ENCODE measurements around the gene ZNF841. TPM values are rescaled to one million over a fixed set of nuclear protein-coding genes. Genes with fewer than 3 reads are reported as not detected.
A peak's percentile ranks its signal among the peaks of the same experiment; 100 is the strongest.
"Not testable (repeated sequence)": the region's sequence is repeated elsewhere in the genome, so short reads cannot be mapped to it uniquely, and the experiment has no call there.

Gene ZNF841
- total RNA-seq, 2 donors from 2014 or later: 16.3 to 80.4 TPM

GRCh38 chr19:52028027-52028779 is 67.4 kb downstream of the ZNF841 start, which contains the start of gene ZNF614:
Gene ZNF614, minus strand, starts transcription at chr19:52028379. Its CDS starts 2,634 bp downstream, at chr19:52025745.
- Histone ChIP-seq H3K27ac (peak within 1 kb of the TSS; percentile 46 to 90 (median 80)), H3K4me1 (no peaks in the 10 kb centered on the region), H3K4me3 (peak within 1 kb of the TSS; percentile 22 to 55), H3K36me3 (replicated peaks in 1 of 2; ENCODE audit: insufficient read depth in 1 of 2, low read depth in 2 of 2) (peaks cover 7 to 14% of the 10 kb centered on the region in 2 donors), H3K9me3 (peaks cover 0 to 57% (median 0%) of the 10 kb centered on the region in 3 donors), H3K27me3 (no peaks in the 10 kb centered on the region)
- TF ChIP-seq CTCF (IDR thresholded peaks at IDR 0.05): no peak
- TF ChIP-seq POLR2A (IDR thresholded peaks at IDR 0.05): peak in 2 of 3 donors; percentile 76 to 82
- ATAC-seq: peak; percentile 96
- intact Hi-C loops (cut with DNase I): no loop called here
- 0 to 1% methylated on average over 22 to 53 of the region's 53 CpGs for WGBS, 2 donors
- DNase-seq: peak; percentile 69 to 87 (median 79)

GRCh38 chr19:52026255-52026990 is 69.1 kb downstream of the ZNF841 start:
- H3K27me3 ChIP-seq; DNase-seq; H3K27ac ChIP-seq; ATAC-seq; intact Hi-C loops (cut with DNase I); H3K4me3 ChIP-seq; H3K4me1 ChIP-seq: not testable (repeated sequence)
- Histone ChIP-seq H3K9me3 (peaks cover 0 to 48% (median 0%) of the 10 kb centered on the region in 3 donors), H3K36me3 (replicated peaks in 1 of 2; ENCODE audit: insufficient read depth in 1 of 2, low read depth in 2 of 2) (peaks cover 7 to 15% of the 10 kb centered on the region in 2 donors)
- WGBS, 2 donors: 71 to 74% methylated on average over 12 to 15 of the region's 15 CpGs

GRCh38 chr19:52024478-52024877 is 71.1 kb downstream of the ZNF841 start:
- H3K4me1 ChIP-seq; ATAC-seq; DNase-seq; intact Hi-C loops (cut with DNase I); H3K27me3 ChIP-seq; H3K27ac ChIP-seq; H3K4me3 ChIP-seq: not testable (repeated sequence)
- H3K36me3 ChIP-seq (replicated peaks in 1 of 2; ENCODE audit: insufficient read depth in 1 of 2, low read depth in 2 of 2): peaks cover 7 to 16% of the 10 kb centered on the region in 2 donors
- 49 to 88% methylated on average over 4 of the region's 4 CpGs for WGBS, 2 donors
- H3K9me3 ChIP-seq: peaks cover 0 to 57% (median 0%) of the 10 kb centered on the region in 3 donors

- H3K36me3 ChIP-seq (replicated peaks in 1 of 2; ENCODE audit: insufficient read depth in 1 of 2, low read depth in 2 of 2): peaks cover 9 to 26% of the 10 kb centered on the region in 2 donors
These were observed 73.4 kb downstream of the ZNF841 start for GRCh38 chr19:52022193-52022592.

GRCh38 chr19:52020506-52020905 is 75.1 kb downstream of the ZNF841 start:
- TF ChIP-seq POLR2A (IDR thresholded peaks at IDR 0.05) (no peak), CTCF (IDR thresholded peaks at IDR 0.05) (no peak)
- H3K36me3 ChIP-seq (replicated peaks in 1 of 2; ENCODE audit: insufficient read depth in 1 of 2, low read depth in 2 of 2): peaks cover 17 to 38% of the 10 kb centered on the region in 2 donors

More at GRCh38 chr19:52022193-52022592, 73.4 kb downstream of the ZNF841 start:
- WGBS, 2 donors: 97 to 98% methylated on average over 15 of the region's 15 CpGs
- Histone ChIP-seq H3K9me3 (peaks cover 0 to 73% (median 0%) of the 10 kb centered on the region in 3 donors), H3K27me3 (no peaks in the 10 kb centered on the region), H3K27ac (no peak overlapping the region), H3K4me3 (no peak overlapping the region), H3K4me1 (no peaks in the 10 kb centered on the region)
- ATAC-seq: no peak
- TF ChIP-seq CTCF (IDR thresholded peaks at IDR 0.05) (no peak), POLR2A (IDR thresholded peaks at IDR 0.05) (no peak)
- DNase-seq: no peak
- intact Hi-C loops (cut with DNase I): no loop called here

More at GRCh38 chr19:52020506-52020905, 75.1 kb downstream of the ZNF841 start:
- intact Hi-C loops (cut with DNase I): no loop called here
- 95 to 98% methylated on average over 4 of the region's 4 CpGs for WGBS, 2 donors
- Histone ChIP-seq H3K4me1 (no peaks in the 10 kb centered on the region), H3K27ac (no peak overlapping the region), H3K27me3 (no peaks in the 10 kb centered on the region), H3K4me3 (no peak overlapping the region), H3K9me3 (peaks cover 0 to 77% (median 0%) of the 10 kb centered on the region in 3 donors)
- no peak for ATAC-seq
- no peak for DNase-seq

Small RNA genes lying within 50 kb of the gene (small RNA-seq; reads per million reads assigned to genes)
- gene RPL37P23: not detected

Other genes starting within 250 kb of the ZNF841 start
- 10 to 100 TPM; 11.2 to 16.5 TPM for gene ZNF577, start 207.8 kb downstream of the ZNF841 start, total RNA-seq
- gene ZNF649, start 190.7 kb downstream of the ZNF841 start, total RNA-seq: 1 to 10 TPM; 4.0 to 5.7 TPM
- gene ZNF613, start 168.3 kb downstream of the ZNF841 start, total RNA-seq: 10 to 100 TPM in 1 of 2 donors, 1 to 10 TPM in 1; 2.3 to 10.5 TPM
- gene ZNF350, start 108.9 kb downstream of the ZNF841 start, total RNA-seq: 1 to 10 TPM; 3.1 to 5.9 TPM
- 1 to 10 TPM; 5.6 to 7.8 TPM for gene ZNF615, start 87.6 kb downstream of the ZNF841 start, total RNA-seq
- gene ZNF614, start 67.4 kb downstream of the ZNF841 start, total RNA-seq: 1 to 10 TPM; 1.3 to 1.6 TPM
- gene ZNF432, start 46.9 kb downstream of the ZNF841 start, total RNA-seq: 10 to 100 TPM; 10.9 to 29.3 TPM
- gene ZNF616, start 44.2 kb upstream of the ZNF841 start, total RNA-seq: 1 to 10 TPM; 3.6 to 6.2 TPM
- gene ZNF836, start 75.9 kb upstream of the ZNF841 start, total RNA-seq: 10 to 100 TPM in 1 of 2 donors, 1 to 10 TPM in 1; 2.0 to 12.2 TPM
- 100 to 1,000 TPM in 1 of 2 donors, 10 to 100 TPM in 1; 50.8 to 119 TPM for gene PPP2R1A, start 94.3 kb upstream of the ZNF841 start, total RNA-seq
- gene ZNF766, start 173.8 kb upstream of the ZNF841 start, total RNA-seq: 1 to 10 TPM; 2.0 to 4.9 TPM
- 1 to 10 TPM; 6.3 to 8.6 TPM for gene ZNF480, start 201.4 kb upstream of the ZNF841 start, total RNA-seq
- under 1 TPM in 1 of 2 donors, not detected in 1; 0.78 TPM for gene ZNF610, start 240.5 kb upstream of the ZNF841 start, total RNA-seq

All from body of pancreas (tissue), 4 donors.